ENCODE measurements around the gene COQ7. TPM values are rescaled to one million over a fixed set of nuclear protein-coding genes. Genes with fewer than 3 reads are reported as not detected.

The COQ7 gene
- 10 to 100 TPM; 13.2 to 16.0 TPM for total RNA-seq

GRCh38 chr16:19067349-19068236 is at the start of gene COQ7:
Gene COQ7 (plus strand): TSS chr16:19067614. CDS start chr16:19067665, 51 bp downstream.
- peaks cover 3% of the 10 kb centered on the region for H3K36me3 Mint-ChIP-seq (ENCODE audit: low read depth)
- H3K4me3 Mint-ChIP-seq = peak within 1 kb of the TSS; percentile 86
- DNase-seq (peak; percentile 99), ATAC-seq (peak; percentile 95)
- peaks cover 10% of the 10 kb centered on the region for H3K4me1 Mint-ChIP-seq
- intact Hi-C loops (cut with DNase I, micrococcal nuclease) = loop anchor here (1.0 kb wide), 8 partner anchors 121 to 651 kb away; partner anchors contain the start of genes ARL6IP1 (in 2 of the 2), SMG1 (in 2 of the 2), CCP110 (in 1 of the 2) and IQCK (in 1 of the 2)
- CTCF ChIA-PET = interaction anchor here (0.6 to 1.0 kb wide), 4 partner anchors 18 to 488 kb away, joined by 3 read pairs; partner anchors contain the start of gene VPS35L
- POLR2A ChIA-PET = interaction anchor here (0.5 to 1.0 kb wide), 6 partner anchors 158 to 1687 kb away, joined by 3 to 7 read pairs (median 4); partner anchors contain the start of genes ARL6IP1, RPS15A and VPS35L
- peak within 1 kb of the TSS; percentile 96 for H3K27ac Mint-ChIP-seq
- no peaks in the 10 kb centered on the region for H3K9me3 Mint-ChIP-seq (ENCODE audit: low read depth)
- H3K27me3 Mint-ChIP-seq = peaks cover 2% of the 10 kb centered on the region

DNA sequence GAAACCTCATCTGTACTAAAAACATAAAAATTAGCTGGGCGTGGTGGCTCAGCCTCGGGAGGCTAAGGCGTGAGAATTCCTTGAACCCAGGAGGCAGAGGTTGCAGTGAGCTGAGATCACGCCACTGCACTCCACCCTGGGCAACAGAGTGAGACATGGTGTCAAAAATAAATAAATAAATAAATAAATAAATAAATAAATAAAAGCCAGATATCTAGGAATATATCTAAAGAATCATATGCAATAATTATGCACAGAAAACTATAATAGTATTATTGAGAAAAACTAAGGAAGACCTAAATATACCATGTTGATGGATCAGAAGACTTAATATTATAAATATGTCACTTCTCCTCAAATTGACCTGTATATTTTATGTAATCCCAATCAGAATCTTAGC is 46.7 kb upstream of the COQ7 start:
- CTCF ChIA-PET = interaction anchor here (0.6 to 1.1 kb wide), 2 partner anchors 10 to 15 kb away, joined by 3 read pairs; no protein-coding TSS in a partner anchor
- H3K27ac Mint-ChIP-seq = no peak overlapping the region
- no peaks in the 10 kb centered on the region for H3K9me3 Mint-ChIP-seq (ENCODE audit: low read depth)
- ATAC-seq (no peak), DNase-seq (no peak)
- H3K36me3 Mint-ChIP-seq (ENCODE audit: low read depth) = no peaks in the 10 kb centered on the region
- POLR2A ChIA-PET = no interaction called here
- H3K27me3 Mint-ChIP-seq = no peaks in the 10 kb centered on the region
- no peak overlapping the region for H3K4me3 Mint-ChIP-seq
- intact Hi-C loops (cut with DNase I, micrococcal nuclease) = no loop called here
- no peaks in the 10 kb centered on the region for H3K4me1 Mint-ChIP-seq

- POLR2A ChIA-PET = no interaction called here
- no peak for ATAC-seq
Measured at GRCh38 chr16:19021747-19022146, 45.7 kb upstream of the COQ7 start.

DNA sequence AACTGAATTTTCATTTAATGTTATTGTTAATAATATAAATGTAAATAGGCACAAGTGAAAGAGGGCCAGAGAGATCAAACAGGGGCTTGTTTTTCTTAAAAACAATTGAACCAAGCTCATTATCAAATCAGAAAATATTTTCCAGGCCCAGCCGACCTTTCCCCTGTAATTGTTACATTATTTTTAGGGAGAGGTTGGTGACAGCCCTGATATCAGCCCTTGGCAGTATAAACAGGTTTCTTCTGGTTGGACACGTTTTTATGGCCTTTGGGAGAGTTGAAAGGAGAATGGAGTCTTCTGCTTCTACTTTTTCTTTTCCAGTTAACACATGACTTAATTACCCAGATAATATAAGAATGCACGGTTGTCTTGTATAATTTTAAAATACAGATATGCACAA is 40.0 kb upstream of the COQ7 start:
- no peaks in the 10 kb centered on the region for H3K9me3 Mint-ChIP-seq (ENCODE audit: low read depth)
- H3K27ac Mint-ChIP-seq = no peak overlapping the region
- H3K4me3 Mint-ChIP-seq = no peak overlapping the region
- H3K36me3 Mint-ChIP-seq (ENCODE audit: low read depth) = no peaks in the 10 kb centered on the region
- DNase-seq (no peak), ATAC-seq (no peak)
- H3K4me1 Mint-ChIP-seq = no peaks in the 10 kb centered on the region
- H3K27me3 Mint-ChIP-seq = no peaks in the 10 kb centered on the region
- intact Hi-C loops (cut with DNase I, micrococcal nuclease) = no loop called here
- ChIA-PET POLR2A (no interaction called here), CTCF (no interaction called here)

More at GRCh38 chr16:19021747-19022146, 45.7 kb upstream of the COQ7 start:
- Mint-ChIP-seq H3K4me3 (no peak overlapping the region), H3K36me3 (ENCODE audit: low read depth) (no peaks in the 10 kb centered on the region), H3K4me1 (no peaks in the 10 kb centered on the region), H3K27ac (no peak overlapping the region), H3K9me3 (ENCODE audit: low read depth) (no peaks in the 10 kb centered on the region), H3K27me3 (no peaks in the 10 kb centered on the region)
- DNase-seq = no peak
- CTCF ChIA-PET = interaction anchor here (0.6 kb wide), 1 partner anchor 46 kb away, joined by 3 read pairs; the partner anchor contains the start of gene COQ7
- intact Hi-C loops (cut with DNase I, micrococcal nuclease) = no loop called here

DNA sequence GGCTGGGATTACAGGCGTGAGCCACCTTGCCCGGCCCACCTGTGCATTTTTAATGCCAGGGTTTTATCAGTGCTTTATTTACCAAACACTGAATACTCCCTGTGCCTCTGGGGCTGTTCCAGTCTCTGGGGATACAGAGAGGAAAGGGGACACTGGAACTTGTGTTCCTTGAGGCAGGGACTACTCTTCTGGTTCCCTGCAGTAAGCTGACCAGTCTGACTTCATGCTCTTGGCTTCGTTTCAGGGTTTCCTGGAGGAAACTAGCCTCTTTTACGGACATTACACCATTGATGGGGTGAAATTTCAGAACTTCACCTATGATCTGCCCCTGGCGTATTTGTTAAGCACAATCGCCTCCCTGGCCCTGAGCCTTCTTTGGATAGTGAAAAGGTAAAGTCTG is 37.4 kb upstream of the COQ7 start:
- intact Hi-C loops (cut with DNase I, micrococcal nuclease) = no loop called here
- Mint-ChIP-seq H3K9me3 (ENCODE audit: low read depth) (no peaks in the 10 kb centered on the region), H3K36me3 (ENCODE audit: low read depth) (no peaks in the 10 kb centered on the region), H3K4me1 (no peaks in the 10 kb centered on the region), H3K4me3 (no peak overlapping the region), H3K27ac (no peak overlapping the region), H3K27me3 (no peaks in the 10 kb centered on the region)
- CTCF ChIA-PET = no interaction called here
- ATAC-seq (no peak), DNase-seq (no peak)
- POLR2A ChIA-PET = no interaction called here

- ATAC-seq (no peak), DNase-seq (no peak)
- ChIA-PET CTCF (interaction anchor here (0.6 kb wide), 1 partner anchor 416 kb away, joined by 4 read pairs; no protein-coding TSS in a partner anchor), POLR2A (no interaction called here)
- Mint-ChIP-seq H3K4me1 (no peaks in the 10 kb centered on the region), H3K36me3 (ENCODE audit: low read depth) (no peaks in the 10 kb centered on the region), H3K27me3 (peaks cover 2% of the 10 kb centered on the region), H3K9me3 (ENCODE audit: low read depth) (no peaks in the 10 kb centered on the region), H3K4me3 (no peak overlapping the region), H3K27ac (no peak overlapping the region)
- intact Hi-C loops (cut with DNase I, micrococcal nuclease) = no loop called here
Measured at GRCh38 chr16:19031738-19032137, 35.7 kb upstream of the COQ7 start.

DNA sequence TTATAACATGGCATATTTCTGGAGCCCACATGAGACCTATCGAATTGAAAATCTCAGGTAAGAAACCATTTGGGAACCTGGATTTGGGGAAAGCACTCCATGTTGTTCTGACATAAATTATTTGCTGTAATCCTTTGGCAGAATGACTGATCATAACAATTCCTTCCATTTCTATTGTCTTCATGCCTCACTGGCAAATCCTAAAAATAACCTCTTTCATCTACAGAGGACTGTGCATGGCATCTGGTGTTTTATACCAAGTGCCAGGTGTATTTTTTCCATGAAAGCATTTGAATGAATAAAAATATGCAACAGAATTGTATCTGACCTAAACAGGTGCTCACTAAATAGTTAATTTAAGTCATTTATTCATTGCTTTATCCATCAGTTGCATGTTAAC is 33.7 kb upstream of the COQ7 start:
- POLR2A ChIA-PET = no interaction called here

DNA sequence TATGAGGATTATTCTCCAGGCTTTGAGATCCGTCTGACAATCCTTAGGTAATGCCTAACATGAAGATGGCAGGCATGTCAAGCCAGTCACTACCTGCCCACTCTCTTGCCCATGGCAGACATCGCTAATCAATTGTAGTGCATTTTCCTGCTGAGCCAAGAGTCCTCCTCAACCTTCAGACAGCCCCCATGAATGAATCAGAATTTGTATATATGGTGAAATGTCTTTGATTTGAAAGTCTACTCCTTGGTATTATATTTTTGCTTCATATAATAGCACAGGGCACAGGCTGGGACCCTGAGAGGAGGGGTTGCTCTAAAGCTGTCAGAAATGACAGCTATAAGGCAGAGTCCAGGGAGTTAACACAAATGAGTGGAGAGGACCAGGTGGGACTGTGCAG is 27.0 kb upstream of the COQ7 start:
- H3K27me3 Mint-ChIP-seq = peaks cover 2% of the 10 kb centered on the region
- intact Hi-C loops (cut with DNase I, micrococcal nuclease) = no loop called here
- no peak overlapping the region for H3K4me3 Mint-ChIP-seq
- H3K9me3 Mint-ChIP-seq (ENCODE audit: low read depth) = no peaks in the 10 kb centered on the region
- H3K27ac Mint-ChIP-seq = no peak overlapping the region
- ChIA-PET POLR2A (no interaction called here), CTCF (no interaction called here)
- H3K36me3 Mint-ChIP-seq (ENCODE audit: low read depth) = no peaks in the 10 kb centered on the region
- DNase-seq (no peak), ATAC-seq (no peak)
- no peaks in the 10 kb centered on the region for H3K4me1 Mint-ChIP-seq

More for the DNA sequence above, 33.7 kb upstream of the COQ7 start:
- H3K4me1 Mint-ChIP-seq = no peaks in the 10 kb centered on the region
- no peak overlapping the region for H3K27ac Mint-ChIP-seq
- H3K4me3 Mint-ChIP-seq = no peak overlapping the region
- no peaks in the 10 kb centered on the region for H3K9me3 Mint-ChIP-seq (ENCODE audit: low read depth)
- no peaks in the 10 kb centered on the region for H3K36me3 Mint-ChIP-seq (ENCODE audit: low read depth)
- DNase-seq = no peak
- intact Hi-C loops (cut with DNase I, micrococcal nuclease) = no loop called here
- H3K27me3 Mint-ChIP-seq = peaks cover 2% of the 10 kb centered on the region
- no peak for ATAC-seq
- CTCF ChIA-PET = no interaction called here

DNA sequence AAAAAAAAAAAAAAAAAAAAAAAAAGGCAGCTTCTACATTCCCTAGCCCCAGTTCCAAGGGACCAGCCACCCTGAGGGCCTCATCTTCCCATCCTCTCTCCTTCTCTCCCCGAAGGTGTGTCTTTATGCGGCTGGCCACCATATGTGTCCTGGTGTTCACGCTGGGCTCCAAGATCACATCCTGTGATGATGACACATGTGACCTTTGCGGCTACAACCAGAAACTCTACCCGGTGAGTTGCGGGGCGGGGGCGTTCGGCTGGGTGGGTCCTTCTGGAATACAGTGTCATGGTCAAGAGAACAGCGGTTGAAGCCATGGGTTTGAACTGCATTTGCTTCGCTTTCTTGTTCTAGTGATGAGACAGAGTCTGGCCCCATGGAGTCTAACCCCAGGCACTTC is 22.6 kb upstream of the COQ7 start:
- no peak overlapping the region for H3K27ac Mint-ChIP-seq
- no peaks in the 10 kb centered on the region for H3K4me1 Mint-ChIP-seq
- no peaks in the 10 kb centered on the region for H3K27me3 Mint-ChIP-seq
- H3K36me3 Mint-ChIP-seq (ENCODE audit: low read depth) = no peaks in the 10 kb centered on the region
- POLR2A ChIA-PET = no interaction called here
- no peak for DNase-seq
- CTCF ChIA-PET = no interaction called here
- ATAC-seq = no peak
- no peaks in the 10 kb centered on the region for H3K9me3 Mint-ChIP-seq (ENCODE audit: low read depth)
- H3K4me3 Mint-ChIP-seq = no peak overlapping the region
- intact Hi-C loops (cut with DNase I, micrococcal nuclease) = no loop called here

DNA sequence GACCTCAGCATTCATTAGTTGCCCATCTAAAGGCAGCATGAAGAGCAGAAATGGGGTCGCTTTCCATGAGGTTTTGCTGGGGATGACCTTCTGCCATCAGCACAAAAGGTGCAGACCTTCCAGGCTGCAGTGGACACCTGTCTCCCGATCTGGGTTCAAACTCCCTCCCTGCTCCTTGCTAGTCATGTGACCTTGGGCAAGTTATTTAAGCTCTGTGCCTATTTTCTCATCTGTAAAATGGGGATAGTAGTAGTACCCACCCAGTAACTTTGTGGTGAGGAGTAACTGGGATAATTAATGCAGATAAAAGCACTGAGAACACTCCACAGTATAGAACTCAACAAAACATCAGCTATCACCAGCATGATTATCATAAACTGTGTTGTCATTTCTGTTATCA is 21.4 kb upstream of the COQ7 start:
- Mint-ChIP-seq H3K36me3 (ENCODE audit: low read depth) (no peaks in the 10 kb centered on the region), H3K27me3 (no peaks in the 10 kb centered on the region), H3K9me3 (ENCODE audit: low read depth) (no peaks in the 10 kb centered on the region), H3K4me1 (no peaks in the 10 kb centered on the region), H3K4me3 (no peak overlapping the region), H3K27ac (no peak overlapping the region)
- DNase-seq (no peak), ATAC-seq (no peak)
- intact Hi-C loops (cut with DNase I, micrococcal nuclease) = no loop called here
- ChIA-PET POLR2A (no interaction called here), CTCF (interaction anchor here (0.6 kb wide), 1 partner anchor 255 kb away, joined by 4 read pairs; no protein-coding TSS in a partner anchor)

DNA sequence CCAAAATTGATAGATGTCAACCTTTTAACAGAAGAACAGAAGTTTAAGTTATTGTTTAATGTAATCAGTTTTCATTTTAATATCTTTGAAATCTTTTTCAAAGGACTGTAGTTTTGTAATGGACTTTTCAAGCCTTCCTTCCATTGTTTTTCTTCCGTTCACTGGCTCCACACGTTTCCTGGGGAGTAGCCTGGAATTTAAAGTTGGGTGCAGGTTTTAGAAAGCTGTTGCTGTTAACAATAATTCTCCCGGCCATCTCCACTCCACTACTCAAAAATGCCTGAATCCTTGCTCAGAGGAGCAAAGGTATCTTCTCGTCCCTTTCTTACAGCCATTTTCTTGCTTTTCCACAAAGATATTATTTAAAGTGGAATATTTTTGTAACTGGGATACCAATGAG is 4.7 kb upstream of the COQ7 start:
- no peak overlapping the region for H3K4me3 Mint-ChIP-seq
- POLR2A ChIA-PET = no interaction called here
- CTCF ChIA-PET = interaction anchor here (1.8 kb wide), 1 partner anchor 23 kb away, joined by 3 read pairs; no protein-coding TSS in a partner anchor
- no peaks in the 10 kb centered on the region for H3K9me3 Mint-ChIP-seq (ENCODE audit: low read depth)
- peaks cover 2% of the 10 kb centered on the region for H3K27me3 Mint-ChIP-seq
- no peaks in the 10 kb centered on the region for H3K36me3 Mint-ChIP-seq (ENCODE audit: low read depth)
- intact Hi-C loops (cut with DNase I, micrococcal nuclease) = no loop called here
- no peak overlapping the region for H3K27ac Mint-ChIP-seq
- DNase-seq (no peak), ATAC-seq (no peak)
- H3K4me1 Mint-ChIP-seq = peaks cover 5% of the 10 kb centered on the region

DNA sequence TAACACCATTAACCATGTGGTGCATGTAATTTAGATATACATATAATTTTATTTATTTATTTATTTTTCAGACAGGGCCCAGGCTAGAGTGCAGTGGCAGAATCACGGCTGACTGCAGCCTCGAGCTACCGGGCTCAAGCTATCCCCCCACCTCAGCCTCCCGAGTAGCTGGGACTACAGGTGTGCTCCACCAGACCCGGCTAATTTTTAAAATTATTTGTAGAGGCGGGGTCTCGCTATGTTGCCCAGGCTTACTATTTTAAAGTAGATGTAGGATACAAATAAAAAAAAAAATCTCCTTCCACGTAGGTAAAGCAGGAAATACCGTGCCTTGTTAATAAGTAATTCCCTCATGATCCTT is 446 bp upstream of the COQ7 start:
- peak overlapping the region; percentile 96 for H3K27ac Mint-ChIP-seq
- ATAC-seq = no peak
- H3K4me3 Mint-ChIP-seq = peak overlapping the region; percentile 86
- H3K4me1 Mint-ChIP-seq = peaks cover 10% of the 10 kb centered on the region
- no peak for DNase-seq
- ChIA-PET POLR2A (interaction anchor here (0.5 to 1.0 kb wide), 6 partner anchors 157 to 1686 kb away, joined by 3 to 7 read pairs (median 4); partner anchors contain the start of genes ARL6IP1, RPS15A and VPS35L), CTCF (interaction anchor here (0.6 to 1.0 kb wide), 4 partner anchors 19 to 488 kb away, joined by 3 read pairs; partner anchors contain the start of gene VPS35L)
- H3K9me3 Mint-ChIP-seq (ENCODE audit: low read depth) = no peaks in the 10 kb centered on the region
- H3K36me3 Mint-ChIP-seq (ENCODE audit: low read depth) = peaks cover 1% of the 10 kb centered on the region
- H3K27me3 Mint-ChIP-seq = peaks cover 2% of the 10 kb centered on the region
- intact Hi-C loops (cut with DNase I, micrococcal nuclease) = loop anchor here (1.0 kb wide), 8 partner anchors 121 to 651 kb away; partner anchors contain the start of genes ARL6IP1 (in 2 of the 2), SMG1 (in 2 of the 2), CCP110 (in 1 of the 2) and IQCK (in 1 of the 2)

All from activated CD4-positive, alpha-beta T cell treated with anti-CD3 and anti-CD28 coated beads for 36 hours (primary cell).